HEK293 (cell line): ENCODE measurements around the gene GNG12.

Experiments
- CTCF ChIA-PET: fragments of 350-600 bp; formaldehyde crosslinking; extraction: SDS; loops from one replicate; lab custom pipeline; 2021; ENCODE audit warnings: antibody characterized with exemption; lab: Yijun Ruan, JAX
- POLR2A ChIA-PET: fragments of 300-600 bp; formaldehyde crosslinking; extraction: SDS; loops from one replicate; lab custom pipeline; 2020; ENCODE audit warnings: antibody characterized with exemption, inconsistent platforms; lab: Yijun Ruan, JAX
- H3K27ac ChIP-seq: fragments of 200-500 bp; sonication (Bioruptor generic); 2 replicates; pipeline ENCODE4 v1.5.1; 2014; ENCODE audit warnings: low read depth, low read length, control low read depth, inconsistent platforms; ENCODE audit errors: extremely low read depth
- H3K36me3 ChIP-seq, 2 experiments: fragments of 200-500 bp in 1 of 2; sonication (Bioruptor generic) in 1 of 2; 1 replicate in 1 of 2; 2 replicates in 1 of 2; pipeline ENCODE4 v1.5.1; 2014 to 2017; ENCODE audit warnings: inconsistent platforms in 2 of 2, low read length in 2 of 2; ENCODE audit not compliant: control insufficient read depth in 2 of 2, insufficient read depth in 1 of 2
- H3K4me1 ChIP-seq: fragments of 200-500 bp; sonication (Bioruptor generic); 2 replicates; pipeline ENCODE4 v1.5.1; 2014; ENCODE audit warnings: mild to moderate bottlenecking, low read length, inconsistent platforms; ENCODE audit not compliant: control insufficient read depth, insufficient read depth
- H3K4me3 ChIP-seq: 2 replicates; pipeline ENCODE4 v1.5.1; 2011; ENCODE audit warnings: low read depth, mild to moderate bottlenecking, control low read depth, low read length, moderate library complexity
- H3K9me3 ChIP-seq: fragments of 200-500 bp; sonication (Bioruptor generic); 2 replicates; pipeline ENCODE4 v1.5.1; 2014; ENCODE audit warnings: low read depth, low read length, inconsistent platforms; ENCODE audit not compliant: control insufficient read depth, insufficient read depth
- ATF2 ChIP-seq: fragments of 450-650 bp; formaldehyde crosslinking; IDR thresholded peaks from 2 replicates; pipeline ENCODE4 v1.5.1; 2016; ENCODE audit warnings: missing biosample characterization, missing genetic modification characterization, low read depth
- EGR2 ChIP-seq: fragments of 450-650 bp; formaldehyde crosslinking; IDR thresholded peaks from 2 replicates; pipeline ENCODE4 v1.5.1; 2016; ENCODE audit warnings: low read depth, missing biosample characterization, missing genetic modification characterization
- PATZ1 ChIP-seq: fragments of 450-650 bp; formaldehyde crosslinking; IDR thresholded peaks from 2 replicates; pipeline ENCODE4 v1.5.1; 2016; ENCODE audit warnings: missing biosample characterization, missing genetic modification characterization
- PRDM2 ChIP-seq: fragments of 450-650 bp; formaldehyde crosslinking; IDR thresholded peaks from 2 replicates; pipeline ENCODE4 v1.5.1; 2016; ENCODE audit warnings: missing biosample characterization, missing genetic modification characterization, borderline replicate concordance
- ZFHX2 ChIP-seq: fragments of 450-650 bp; formaldehyde crosslinking; conservative IDR thresholded peaks from 2 replicates; pipeline ENCODE4 v1.5.1; 2016; ENCODE audit warnings: missing biosample characterization, missing genetic modification characterization
- ZFP69B ChIP-seq: fragments of 450-650 bp; formaldehyde crosslinking; IDR thresholded peaks from 2 replicates; pipeline ENCODE4 v1.5.1; 2016; ENCODE audit warnings: missing biosample characterization, missing genetic modification characterization
- ZNF121 ChIP-seq: fragments of 450-650 bp; formaldehyde crosslinking; IDR thresholded peaks from 2 replicates; pipeline ENCODE4 v1.5.1; 2016; ENCODE audit warnings: missing biosample characterization, missing genetic modification characterization
- ZNF132 ChIP-seq: fragments of 450-650 bp; formaldehyde crosslinking; IDR thresholded peaks from 2 replicates; pipeline ENCODE4 v1.5.1; 2017; ENCODE audit warnings: missing biosample characterization, missing genetic modification characterization, borderline replicate concordance
- ZNF138 ChIP-seq: fragments of 450-650 bp; formaldehyde crosslinking; IDR thresholded peaks from 2 replicates; pipeline ENCODE4 v1.5.1; 2016; ENCODE audit warnings: missing biosample characterization, missing genetic modification characterization, borderline replicate concordance
- ZNF274 ChIP-seq, 2 experiments: fragments of 200-500 bp in 1 of 2; fragments of 450-650 bp in 1 of 2; sonication (Bioruptor generic) in 1 of 2; formaldehyde crosslinking in 1 of 2; IDR thresholded peaks; 2 replicates each; pipeline versions ENCODE4 v1.5.1 to v1.6.1; 2014 to 2016; ENCODE audit warnings: borderline replicate concordance in 1 of 2, inconsistent platforms in 1 of 2, low read length in 1 of 2, missing biosample characterization in 1 of 2, missing genetic modification characterization in 1 of 2
- ZNF488 ChIP-seq: fragments of 450-650 bp; formaldehyde crosslinking; IDR thresholded peaks from 2 replicates; pipeline ENCODE4 v1.5.1; 2016; ENCODE audit warnings: missing biosample characterization, missing genetic modification characterization
- ZNF639 ChIP-seq: fragments of 450-650 bp; formaldehyde crosslinking; IDR thresholded peaks from 2 replicates; pipeline ENCODE4 v1.5.1; 2016; ENCODE audit warnings: missing biosample characterization, missing genetic modification characterization
- ZNF660 ChIP-seq: fragments of 450-650 bp; IDR thresholded peaks from 2 replicates; pipeline ENCODE4 v1.5.1; 2018; ENCODE audit warnings: missing biosample characterization, mild to moderate bottlenecking, missing genetic modification characterization
- ZNF701 ChIP-seq: fragments of 450-650 bp; formaldehyde crosslinking; IDR thresholded peaks from 2 replicates; pipeline ENCODE4 v1.5.1; 2016; ENCODE audit warnings: missing biosample characterization, missing genetic modification characterization
- ZNF76 ChIP-seq: fragments of 450-650 bp; formaldehyde crosslinking; IDR thresholded peaks from 2 replicates; pipeline ENCODE4; 2016; ENCODE audit warnings: low read depth, missing biosample characterization, missing genetic modification characterization, borderline replicate concordance

Gene GNG12

GRCh38 chr1:67739361-67739760 is 93.9 kb downstream of the GNG12 start:
- no peak for TF ChIP-seq ZFP69B
- no peak for TF ChIP-seq ZNF132
- no peak for TF ChIP-seq ATF2 (tag by site-specific recombination)
- TF ChIP-seq PATZ1 (tag by site-specific recombination) = no peak
- no peak for TF ChIP-seq ZNF138 (tag by site-specific recombination)
- TF ChIP-seq ZNF639 = no peak
- no peak for TF ChIP-seq ZNF76
- no peak for TF ChIP-seq PRDM2 (tag by site-specific recombination)
- TF ChIP-seq ZNF488 (tag by site-specific recombination) = no peak
- TF ChIP-seq ZNF701 (tag by site-specific recombination) = no peak
- H3K27ac ChIP-seq = no peak overlapping the region
- ChIA-PET POLR2A (no interaction called here), CTCF (interaction anchor here (0.9 to 1.4 kb wide), 3 partner anchors 21 to 204 kb away, joined by 3 to 5 read pairs (median 4); no protein-coding TSS in a partner anchor)
- H3K4me3 ChIP-seq = no peak overlapping the region
- peaks cover 5% of the 10 kb centered on the region; the same call in 1 of the 2 replicates for H3K4me1 ChIP-seq
- H3K36me3 ChIP-seq = no peaks in the 10 kb centered on the region
- H3K9me3 ChIP-seq = no peaks in the 10 kb centered on the region

GRCh38 chr1:67738401-67738800 is 94.9 kb downstream of the GNG12 start:
- TF ChIP-seq ZNF660 (tag by site-specific recombination) = no peak
- TF ChIP-seq EGR2 (tag by site-specific recombination) = 0 out of 2 replicates have a peak, but pooled peaks have one; percentile 10
- no peak for TF ChIP-seq ZNF121
- TF ChIP-seq ZFHX2 = 0 out of 2 replicates have a peak, but pooled peaks have one; percentile 28
- TF ChIP-seq ZNF274 (IDR thresholded peaks at IDR 0.05; ENCODE audit: low read length) = no peak
- no peak for TF ChIP-seq ZNF274 (tag by site-specific recombination; IDR thresholded peaks at IDR 0.05; ENCODE audit: borderline replicate concordance)
- TF ChIP-seq, all 188 proteins: peak for 2
- ChIA-PET POLR2A (interaction anchor here (1.1 kb wide), 1 partner anchor 43 kb away, joined by 5 read pairs; no protein-coding TSS in a partner anchor), CTCF (interaction anchor here (0.7 to 1.4 kb wide), 2 partner anchors 38 to 177 kb away, joined by 3 to 5 read pairs; no protein-coding TSS in a partner anchor)
- Histone ChIP-seq H3K4me1 (peaks cover 5% of the 10 kb centered on the region; the same call in 1 of the 2 replicates), H3K36me3 (no peaks in the 10 kb centered on the region), H3K9me3 (no peaks in the 10 kb centered on the region), H3K27ac (no peak overlapping the region), H3K4me3 (no peak overlapping the region)
